ENCODE results near the gene ZRANB3.

Gene ZRANB3

DNA sequence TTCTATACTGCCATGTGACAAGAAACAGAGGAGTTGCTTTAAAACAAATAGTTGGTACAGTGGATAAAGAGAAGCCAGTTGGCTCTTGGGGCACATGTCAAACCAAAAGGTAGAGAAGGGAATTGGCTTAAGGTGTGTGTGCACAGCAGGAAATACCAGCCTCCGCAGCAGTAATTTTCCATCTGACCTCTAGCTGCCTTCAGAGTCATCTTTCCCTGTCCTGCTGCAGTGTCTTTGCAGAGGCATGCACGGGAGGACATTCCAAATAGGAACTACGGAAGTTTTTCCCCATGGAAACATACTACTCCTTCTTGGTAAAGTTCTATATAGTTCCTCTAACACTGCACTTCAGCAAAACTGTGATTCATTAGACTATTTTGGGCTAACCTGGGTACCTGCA is 379.4 kb downstream of the ZRANB3 start:
- no peaks in the 10 kb centered on the region for H4K20me1 ChIP-seq (ENCODE audit: insufficient read depth, low read length)
- no peak for TF ChIP-seq EZH2 (IDR thresholded peaks at IDR 0.05; ENCODE audit: borderline replicate concordance, low read length)
- TF ChIP-seq CTCF (IDR thresholded peaks at IDR 0.05; ENCODE audit: low read length), result no peak
- no peaks in the 10 kb centered on the region for H3K79me2 ChIP-seq (ENCODE audit: insufficient read depth, low read length)
- no peaks in the 10 kb centered on the region for H3K27me3 ChIP-seq (ENCODE audit: insufficient read depth, low read length)
- H3F3A ChIP-seq (ENCODE audit: insufficient read depth, low read length), result no peaks in the 10 kb centered on the region
- peaks cover 72% of the 10 kb centered on the region for H3K36me3 ChIP-seq (ENCODE audit: insufficient read depth, low read length)
- H3K27ac ChIP-seq (ENCODE audit: low read depth, low read length, poor library complexity, severe bottlenecking), result no peak overlapping the region
- H2AFZ ChIP-seq (ENCODE audit: low read length), result no peak overlapping the region
- no peaks in the 10 kb centered on the region for H3K4me1 ChIP-seq (ENCODE audit: insufficient read depth, low read length, severe bottlenecking)
- no peaks in the 10 kb centered on the region for H3K9me3 ChIP-seq (ENCODE audit: low read length)
- no peak overlapping the region for H3K4me3 ChIP-seq (ENCODE audit: low read depth, low read length, poor library complexity, severe bottlenecking)
- no peak overlapping the region for H3K9ac ChIP-seq (ENCODE audit: low read length)
- no peak overlapping the region for H3K4me2 ChIP-seq (ENCODE audit: low read length)
- H3K9me2 ChIP-seq (ENCODE audit: low read depth, low read length), result no peaks in the 10 kb centered on the region

- H3K27ac ChIP-seq (ENCODE audit: low read depth, low read length, poor library complexity, severe bottlenecking), result no peak overlapping the region
- TF ChIP-seq CTCF (IDR thresholded peaks at IDR 0.05; ENCODE audit: low read length) (no peak), EZH2 (IDR thresholded peaks at IDR 0.05; ENCODE audit: borderline replicate concordance, low read length) (no peak)
- no peaks in the 10 kb centered on the region for H3K4me1 ChIP-seq (ENCODE audit: insufficient read depth, low read length, severe bottlenecking)
Measured at GRCh38 chr2:135150725-135151124, 380.3 kb downstream of the ZRANB3 start.

DNA sequence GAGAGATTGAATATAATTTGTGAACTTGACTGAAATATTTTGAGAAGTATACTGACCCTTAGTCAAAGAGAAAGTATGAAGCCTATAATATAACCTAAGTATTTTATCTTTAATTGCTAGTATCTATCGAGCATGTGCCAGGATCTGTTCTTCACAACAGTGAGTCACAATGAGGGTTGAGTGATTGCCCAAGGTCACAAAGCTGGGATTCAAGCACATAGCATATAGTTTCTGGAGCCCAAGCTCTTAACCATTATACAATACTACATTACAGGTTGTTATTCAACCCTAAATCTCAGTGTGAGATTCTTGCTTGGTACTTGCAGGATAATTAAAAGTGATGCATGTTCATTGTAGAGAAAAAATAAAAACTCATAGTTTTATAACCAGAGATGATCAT is 381.8 kb downstream of the ZRANB3 start:
- peaks cover 2% of the 10 kb centered on the region for H3K9me3 ChIP-seq (ENCODE audit: low read length)
- no peak overlapping the region for H3K4me2 ChIP-seq (ENCODE audit: low read length)
- H3F3A ChIP-seq (ENCODE audit: insufficient read depth, low read length), result no peaks in the 10 kb centered on the region
- H3K27me3 ChIP-seq (ENCODE audit: insufficient read depth, low read length), result no peaks in the 10 kb centered on the region
- H3K4me3 ChIP-seq (ENCODE audit: low read depth, low read length, poor library complexity, severe bottlenecking), result no peak overlapping the region
- no peaks in the 10 kb centered on the region for H4K20me1 ChIP-seq (ENCODE audit: insufficient read depth, low read length)
- TF ChIP-seq CTCF (IDR thresholded peaks at IDR 0.05; ENCODE audit: low read length) (no peak), EZH2 (IDR thresholded peaks at IDR 0.05; ENCODE audit: borderline replicate concordance, low read length) (no peak)
- no peak overlapping the region for H3K27ac ChIP-seq (ENCODE audit: low read depth, low read length, poor library complexity, severe bottlenecking)
- no peak overlapping the region for H2AFZ ChIP-seq (ENCODE audit: low read length)
- H3K9me2 ChIP-seq (ENCODE audit: low read depth, low read length), result no peaks in the 10 kb centered on the region
- H3K36me3 ChIP-seq (ENCODE audit: insufficient read depth, low read length), result peaks cover 59% of the 10 kb centered on the region
- no peaks in the 10 kb centered on the region for H3K4me1 ChIP-seq (ENCODE audit: insufficient read depth, low read length, severe bottlenecking)
- H3K9ac ChIP-seq (ENCODE audit: low read length), result no peak overlapping the region
- no peaks in the 10 kb centered on the region for H3K79me2 ChIP-seq (ENCODE audit: insufficient read depth, low read length)

More at GRCh38 chr2:135150725-135151124, 380.3 kb downstream of the ZRANB3 start:
- H4K20me1 ChIP-seq (ENCODE audit: insufficient read depth, low read length), result no peaks in the 10 kb centered on the region
- no peak overlapping the region for H3K9ac ChIP-seq (ENCODE audit: low read length)
- H3F3A ChIP-seq (ENCODE audit: insufficient read depth, low read length), result no peaks in the 10 kb centered on the region
- no peaks in the 10 kb centered on the region for H3K9me3 ChIP-seq (ENCODE audit: low read length)
- no peaks in the 10 kb centered on the region for H3K79me2 ChIP-seq (ENCODE audit: insufficient read depth, low read length)
- H3K4me2 ChIP-seq (ENCODE audit: low read length), result no peak overlapping the region
- no peaks in the 10 kb centered on the region for H3K9me2 ChIP-seq (ENCODE audit: low read depth, low read length)
- no peak overlapping the region for H3K4me3 ChIP-seq (ENCODE audit: low read depth, low read length, poor library complexity, severe bottlenecking)
- no peaks in the 10 kb centered on the region for H3K27me3 ChIP-seq (ENCODE audit: insufficient read depth, low read length)
- no peak overlapping the region for H2AFZ ChIP-seq (ENCODE audit: low read length)
- peaks cover 67% of the 10 kb centered on the region for H3K36me3 ChIP-seq (ENCODE audit: insufficient read depth, low read length)

Measured in OCI-LY1 (cell line).